Body of pancreas (tissue), 4 donors: Measurements from ENCODE around the gene VRK3. TPM values are rescaled to one million over a fixed set of nuclear protein-coding genes. Genes with fewer than 3 reads are reported as not detected.

Source experiments
- ATAC-seq: fragments of 150-250 bp; one replicate; pipeline ENCODE4 v1.9.1; 2016
- DNase-seq, 4 donors: peaks; one replicate each; pipeline ENCODE4 v3.0.0-alpha.2; 2019
- H3K27ac ChIP-seq, 4 donors: fragments of 200-600 bp; sonication (generic); 1 replicate in 3 of 4; 2 replicates in 1 of 4; pipeline versions ENCODE4 v1.5.1 to v1.6.1; 2016 to 2019; ENCODE audit warnings: mild to moderate bottlenecking in 1 of 4, mixed read lengths in 1 of 4, moderate library complexity in 1 of 4
- H3K27me3 ChIP-seq, 2 donors: fragments of 200-600 bp; sonication (generic); one replicate each; pipeline ENCODE4 v1.6.0; 2016; ENCODE audit warnings: mild to moderate bottlenecking in 1 of 2
- H3K36me3 ChIP-seq, 2 donors: fragments of 200-600 bp; sonication (generic); replicated peaks in 1 of 2; 2 replicates each; pipeline ENCODE4 v1.5.1; 2016; ENCODE audit warnings: low read depth in 2 of 2; ENCODE audit not compliant: insufficient read depth in 1 of 2
- H3K4me1 ChIP-seq: fragments of 200-600 bp; sonication (generic); one replicate; pipeline ENCODE4 v1.6.0; 2016
- H3K4me3 ChIP-seq, 2 donors: fragments of 200-600 bp; sonication (generic); 1 replicate in 1 of 2; 2 replicates in 1 of 2; pipeline ENCODE4 v1.5.1; 2016 to 2019
- H3K9me3 ChIP-seq, 3 donors: fragments of 200-600 bp; sonication (generic); 1 replicate in 2 of 3; 2 replicates in 1 of 3; pipeline ENCODE4 v1.5.1; 2016
- POLR2A ChIP-seq, 3 donors: fragments of 450-650 bp; IDR thresholded peaks; one replicate each; pipeline ENCODE4 v1.6.1; 2016; ENCODE audit warnings: antibody characterized with exemption in 3 of 3, mild to moderate bottlenecking in 2 of 3
- WGBS, 2 donors: methylation state at CpG; one replicate each; pipeline ENCODE4 v1.1.5; 2017; 5-methylcytosine and 5-hydroxymethylcytosine counted together
- intact Hi-C: fragments of 100-400 bp; cut with DNase I; formaldehyde crosslinking; loops from one replicate; pipeline ENCODE4 v1.15.1; 2023
- total RNA-seq, 2 donors: library from RNA; depleted of rRNA; stranded (reverse); fragments of >200 nt; gene quantifications; one replicate each; pipeline ENCODE4 v1.1.0, GENCODE V29; 2016
- TF ChIP-seq, protein P1 (sequence below), 7 experiments: fragments of 450-650 bp in 4 of 7; fragments of 200-600 bp in 3 of 7; sonication (generic) in 3 of 7; IDR thresholded peaks; one replicate each; pipeline ENCODE4 v1.5.1; 2016 to 2019; ENCODE audit warnings: antibody characterized with exemption in 7 of 7

The VRK3 gene
- total RNA-seq, 2 donors from 2014 or later, result 32.7 to 33.3 TPM

DNA sequence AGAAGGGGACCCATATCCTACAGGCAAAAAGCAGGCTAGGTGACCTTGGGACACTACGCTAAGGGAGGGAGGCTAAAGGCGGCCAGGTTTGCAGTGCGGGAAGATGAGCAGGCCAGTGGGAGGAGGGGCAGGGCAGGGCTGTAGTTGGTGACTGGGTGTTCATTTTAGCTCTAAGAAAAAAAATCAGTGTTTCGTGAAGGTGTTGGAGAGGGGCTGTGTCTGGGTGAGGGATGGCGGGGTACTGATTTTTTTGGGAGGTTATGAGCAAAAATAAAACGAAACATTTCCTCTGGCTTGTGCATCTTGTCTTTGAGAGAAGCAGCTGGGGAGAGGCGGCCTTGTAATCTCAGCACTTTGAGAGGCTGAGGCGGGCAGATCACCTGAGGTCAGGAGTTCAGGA lies 91.5 kb downstream of the VRK3 start:
- TF ChIP-seq, protein P1, sequence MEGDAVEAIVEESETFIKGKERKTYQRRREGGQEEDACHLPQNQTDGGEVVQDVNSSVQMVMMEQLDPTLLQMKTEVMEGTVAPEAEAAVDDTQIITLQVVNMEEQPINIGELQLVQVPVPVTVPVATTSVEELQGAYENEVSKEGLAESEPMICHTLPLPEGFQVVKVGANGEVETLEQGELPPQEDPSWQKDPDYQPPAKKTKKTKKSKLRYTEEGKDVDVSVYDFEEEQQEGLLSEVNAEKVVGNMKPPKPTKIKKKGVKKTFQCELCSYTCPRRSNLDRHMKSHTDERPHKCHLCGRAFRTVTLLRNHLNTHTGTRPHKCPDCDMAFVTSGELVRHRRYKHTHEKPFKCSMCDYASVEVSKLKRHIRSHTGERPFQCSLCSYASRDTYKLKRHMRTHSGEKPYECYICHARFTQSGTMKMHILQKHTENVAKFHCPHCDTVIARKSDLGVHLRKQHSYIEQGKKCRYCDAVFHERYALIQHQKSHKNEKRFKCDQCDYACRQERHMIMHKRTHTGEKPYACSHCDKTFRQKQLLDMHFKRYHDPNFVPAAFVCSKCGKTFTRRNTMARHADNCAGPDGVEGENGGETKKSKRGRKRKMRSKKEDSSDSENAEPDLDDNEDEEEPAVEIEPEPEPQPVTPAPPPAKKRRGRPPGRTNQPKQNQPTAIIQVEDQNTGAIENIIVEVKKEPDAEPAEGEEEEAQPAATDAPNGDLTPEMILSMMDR (IDR thresholded peaks at IDR 0.05), result no peak
- H3K27ac ChIP-seq, result no peak overlapping the region
- DNase-seq (no peak), ATAC-seq (no peak)
- H3K4me3 ChIP-seq, result no peak overlapping the region
- H3K27me3 ChIP-seq, result no peaks in the 10 kb centered on the region
- H3K4me1 ChIP-seq, result peaks cover 21% of the 10 kb centered on the region
- WGBS, 2 donors, result 77 to 84% methylated on average over 7 to 8 of the region's 8 CpGs
- H3K36me3 ChIP-seq, result no peaks in the 10 kb centered on the region
- H3K9me3 ChIP-seq, result no peaks in the 10 kb centered on the region
- intact Hi-C loops, result loop anchor here (5.0 kb wide), 1 partner anchor 44 kb away; no protein-coding TSS in a partner anchor

DNA sequence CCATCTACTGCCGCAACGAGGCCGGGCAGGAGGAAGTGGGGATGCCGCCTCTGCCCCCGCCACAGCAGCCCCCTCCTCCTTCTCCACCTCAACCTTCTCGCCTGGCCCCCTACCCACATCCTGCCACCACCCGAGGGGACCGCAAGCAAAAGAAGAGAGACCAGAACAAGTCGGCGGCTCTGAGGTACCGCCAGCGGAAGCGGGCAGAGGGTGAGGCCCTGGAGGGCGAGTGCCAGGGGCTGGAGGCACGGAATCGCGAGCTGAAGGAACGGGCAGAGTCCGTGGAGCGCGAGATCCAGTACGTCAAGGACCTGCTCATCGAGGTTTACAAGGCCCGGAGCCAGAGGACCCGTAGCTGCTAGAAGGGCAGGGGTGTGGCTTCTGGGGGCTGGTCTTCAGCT lies 92.4 kb downstream of the VRK3 start:
- Histone ChIP-seq H3K4me3 (no peak overlapping the region), H3K27me3 (no peaks in the 10 kb centered on the region), H3K4me1 (peaks cover 21% of the 10 kb centered on the region), H3K27ac (no peak overlapping the region), H3K36me3 (no peaks in the 10 kb centered on the region), H3K9me3 (no peaks in the 10 kb centered on the region)
- TF ChIP-seq, protein P1 (IDR thresholded peaks at IDR 0.05), result no peak
- TF ChIP-seq POLR2A (IDR thresholded peaks at IDR 0.05), result no peak
- ATAC-seq, result no peak
- no peak for DNase-seq
- intact Hi-C loops, result loop anchor here (5.0 kb wide), 1 partner anchor 45 kb away; no protein-coding TSS in a partner anchor
- WGBS, 2 donors, result 81 to 94% methylated on average over 23 to 25 of the region's 25 CpGs

DNA sequence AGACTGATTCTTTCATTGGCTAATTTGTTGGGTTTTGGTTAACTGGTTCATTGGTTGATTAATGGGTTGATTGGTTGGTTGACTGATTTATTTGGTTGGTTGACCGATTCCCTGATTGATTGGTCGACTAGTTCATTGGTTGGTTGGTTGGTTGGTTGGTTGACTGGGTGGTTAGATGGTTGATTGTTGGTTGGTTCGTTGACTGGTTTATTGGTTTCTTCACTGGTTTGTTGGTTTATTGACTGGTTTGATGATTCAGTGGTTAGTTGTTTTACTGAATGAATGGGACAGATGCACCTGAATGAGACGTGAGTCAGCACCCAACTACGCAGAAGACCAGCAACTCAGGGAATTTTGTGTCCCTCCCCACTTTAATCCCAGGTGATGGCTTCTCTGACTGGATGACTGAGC lies 93.1 kb downstream of the VRK3 start:
- intact Hi-C loops, result loop anchor here (5.0 kb wide), 1 partner anchor 45 kb away; no protein-coding TSS in a partner anchor

DNA sequence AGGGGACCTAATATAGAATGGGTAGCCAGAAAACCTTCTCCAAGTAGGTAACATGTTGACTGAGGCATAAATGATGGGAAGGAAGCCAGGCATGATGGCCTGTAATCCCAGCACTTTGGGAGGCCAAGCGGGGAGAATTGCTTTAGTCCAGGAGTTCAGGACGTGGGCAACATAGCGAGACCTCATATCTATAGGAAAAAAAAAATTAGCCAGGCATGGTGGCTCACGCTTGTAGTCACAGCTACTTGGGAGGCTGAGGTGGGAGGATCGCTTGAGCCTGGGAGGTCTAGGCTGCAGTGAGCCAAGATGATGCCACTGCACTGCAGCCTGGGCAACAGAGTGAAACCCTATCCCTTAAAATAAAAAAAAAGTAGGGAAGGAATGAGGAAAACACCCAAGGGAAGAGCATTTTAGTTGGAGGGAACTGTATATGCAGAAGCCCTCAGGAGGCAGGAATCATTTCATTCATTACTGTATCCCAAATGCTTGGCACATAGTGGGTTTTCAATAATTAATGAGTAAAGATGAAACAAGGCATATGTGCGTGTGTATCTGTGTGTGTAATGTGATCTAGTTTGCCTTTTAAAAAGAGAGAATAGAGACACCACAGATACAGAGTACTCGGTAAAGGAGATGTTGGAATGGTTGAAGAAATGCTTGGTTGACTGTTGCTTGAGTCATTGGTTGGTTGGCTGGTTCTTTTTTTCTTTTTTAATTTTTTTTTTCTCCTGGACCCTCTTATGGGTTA lies 93.7 kb downstream of the VRK3 start:
- ATAC-seq, result no peak
- TF ChIP-seq POLR2A (IDR thresholded peaks at IDR 0.05), result no peak
- TF ChIP-seq, protein P1 (IDR thresholded peaks at IDR 0.05), result no peak
- Histone ChIP-seq H3K27ac (no peak overlapping the region), H3K36me3 (no peaks in the 10 kb centered on the region), H3K4me1 (peaks cover 22% of the 10 kb centered on the region), H3K27me3 (no peaks in the 10 kb centered on the region), H3K9me3 (no peaks in the 10 kb centered on the region), H3K4me3 (no peak overlapping the region)
- WGBS, 2 donors, result 91 to 92% methylated on average over 7 of the region's 7 CpGs
- intact Hi-C loops, result loop anchor here (5.0 kb wide), 1 partner anchor 46 kb away; no protein-coding TSS in a partner anchor
- DNase-seq, result no peak

More for the DNA sequence above, 93.1 kb downstream of the VRK3 start:
- no peak overlapping the region for H3K27ac ChIP-seq
- no peak for TF ChIP-seq POLR2A (IDR thresholded peaks at IDR 0.05)
- TF ChIP-seq, protein P1 (IDR thresholded peaks at IDR 0.05), result no peak
- H3K27me3 ChIP-seq, result no peaks in the 10 kb centered on the region
- no peak overlapping the region for H3K4me3 ChIP-seq
- no peaks in the 10 kb centered on the region for H3K9me3 ChIP-seq
- no peak for ATAC-seq
- peaks cover 22% of the 10 kb centered on the region for H3K4me1 ChIP-seq
- no peaks in the 10 kb centered on the region for H3K36me3 ChIP-seq
- WGBS, 2 donors, result 87 to 96% methylated on average over 5 of the region's 5 CpGs
- no peak for DNase-seq
